ENCODE data around the gene INTS6. TPM values are rescaled to one million over a fixed set of nuclear protein-coding genes. Genes with fewer than 3 reads are reported as not detected.

INTS6 gene
- total and polyA plus RNA-seq, 4 donors, result 9.5 to 57.7 (median 21.1) TPM

DNA sequence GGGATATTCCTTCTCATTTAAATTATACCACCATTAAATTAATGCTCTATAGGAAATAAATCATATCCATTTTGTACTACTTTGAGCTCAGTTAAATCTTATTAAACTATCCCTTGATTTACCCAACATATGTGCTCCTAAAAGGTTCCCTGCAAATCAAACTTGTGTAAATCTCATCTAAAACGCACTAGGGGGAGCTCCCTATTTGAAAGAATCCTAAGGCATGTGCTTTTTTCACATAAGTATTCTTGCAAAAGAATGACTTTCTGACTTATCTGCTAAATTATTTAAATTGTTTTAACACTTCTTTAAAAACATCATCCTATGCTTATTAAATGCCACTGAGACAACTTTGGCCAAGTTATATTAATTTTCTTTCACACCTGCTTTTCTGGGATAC, 7.9 kb downstream of the INTS6 start:
- H3K27me3 ChIP-seq (ENCODE audit: control insufficient read depth in 3 of 3, insufficient read depth in 3 of 3, low read length in 2 of 3), result no peaks in the 10 kb centered on the region
- H3K27ac ChIP-seq (ENCODE audit: low read depth in 1 of 2, low read length in 1 of 2), result no peak overlapping the region
- no peak overlapping the region for H3K9ac ChIP-seq (ENCODE audit: insufficient read depth in 1 of 2, low read length in 2 of 2)
- peak in 2 of 3 donors; percentile 53 to 73 for DNase-seq
- H3K36me3 ChIP-seq (ENCODE audit: control insufficient read depth in 4 of 4, insufficient read depth in 4 of 4, low read length in 4 of 4), result peaks cover 0 to 8% (median 2%) of the 10 kb centered on the region in 4 donors
- WGBS, 2 donors, result 44 to 45% methylated on average over 1 of the region's 1 CpG
- H3K4me1 ChIP-seq (ENCODE audit: control insufficient read depth in 5 of 5, insufficient read depth in 5 of 5, low read length in 5 of 5), result peaks cover 0 to 2% (median 0%) of the 10 kb centered on the region in 5 donors
- H3K9me3 ChIP-seq (ENCODE audit: control insufficient read depth in 4 of 4, insufficient read depth in 3 of 4, low read length in 3 of 4), result no peaks in the 10 kb centered on the region
- no peak overlapping the region for H3K4me3 ChIP-seq
- ATAC-seq (ENCODE audit: insufficient read depth, low FRiP score), result no peak
- TF ChIP-seq, protein P1, sequence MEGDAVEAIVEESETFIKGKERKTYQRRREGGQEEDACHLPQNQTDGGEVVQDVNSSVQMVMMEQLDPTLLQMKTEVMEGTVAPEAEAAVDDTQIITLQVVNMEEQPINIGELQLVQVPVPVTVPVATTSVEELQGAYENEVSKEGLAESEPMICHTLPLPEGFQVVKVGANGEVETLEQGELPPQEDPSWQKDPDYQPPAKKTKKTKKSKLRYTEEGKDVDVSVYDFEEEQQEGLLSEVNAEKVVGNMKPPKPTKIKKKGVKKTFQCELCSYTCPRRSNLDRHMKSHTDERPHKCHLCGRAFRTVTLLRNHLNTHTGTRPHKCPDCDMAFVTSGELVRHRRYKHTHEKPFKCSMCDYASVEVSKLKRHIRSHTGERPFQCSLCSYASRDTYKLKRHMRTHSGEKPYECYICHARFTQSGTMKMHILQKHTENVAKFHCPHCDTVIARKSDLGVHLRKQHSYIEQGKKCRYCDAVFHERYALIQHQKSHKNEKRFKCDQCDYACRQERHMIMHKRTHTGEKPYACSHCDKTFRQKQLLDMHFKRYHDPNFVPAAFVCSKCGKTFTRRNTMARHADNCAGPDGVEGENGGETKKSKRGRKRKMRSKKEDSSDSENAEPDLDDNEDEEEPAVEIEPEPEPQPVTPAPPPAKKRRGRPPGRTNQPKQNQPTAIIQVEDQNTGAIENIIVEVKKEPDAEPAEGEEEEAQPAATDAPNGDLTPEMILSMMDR (IDR thresholded peaks at IDR 0.05; ENCODE audit: control extremely low read depth, extremely low read depth), result no peak

DNA sequence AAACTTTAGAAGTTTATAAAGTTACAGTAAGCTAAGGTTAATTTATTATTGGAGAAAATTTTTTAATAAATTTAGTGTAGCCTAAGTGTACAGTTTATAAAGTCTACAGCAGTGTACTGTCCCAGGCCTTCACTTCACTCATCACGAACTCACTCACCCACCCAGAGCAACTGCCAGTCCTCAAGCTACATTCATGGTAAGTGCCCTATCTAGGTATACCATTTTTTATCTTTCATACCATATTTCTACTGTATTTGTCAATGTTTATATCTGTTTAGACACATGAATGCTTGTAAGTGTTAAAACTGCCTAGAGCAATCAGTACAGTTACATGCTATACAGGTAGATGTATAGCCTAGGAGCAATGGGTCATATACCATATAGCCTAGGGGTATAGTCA, 12.5 kb downstream of the INTS6 start:
- no peaks in the 10 kb centered on the region for H3K36me3 ChIP-seq (ENCODE audit: control insufficient read depth in 4 of 4, insufficient read depth in 4 of 4, low read length in 4 of 4)
- no peak overlapping the region for H3K4me3 ChIP-seq
- H3K27ac ChIP-seq (ENCODE audit: low read depth in 1 of 2, low read length in 1 of 2), result no peak overlapping the region
- DNase-seq (no peak), ATAC-seq (ENCODE audit: insufficient read depth, low FRiP score) (no peak)
- H3K9ac ChIP-seq (ENCODE audit: insufficient read depth in 1 of 2, low read length in 2 of 2), result no peak overlapping the region
- no peaks in the 10 kb centered on the region for H3K27me3 ChIP-seq (ENCODE audit: control insufficient read depth in 3 of 3, insufficient read depth in 3 of 3, low read length in 2 of 3)
- H3K4me1 ChIP-seq (ENCODE audit: control insufficient read depth in 5 of 5, insufficient read depth in 5 of 5, low read length in 5 of 5), result no peaks in the 10 kb centered on the region
- TF ChIP-seq, protein P1 (IDR thresholded peaks at IDR 0.05; ENCODE audit: control extremely low read depth, extremely low read depth), result no peak
- no peaks in the 10 kb centered on the region for H3K9me3 ChIP-seq (ENCODE audit: control insufficient read depth in 4 of 4, insufficient read depth in 3 of 4, low read length in 3 of 4)
- 100% methylated on average over 1 of the region's 1 CpG for WGBS, 2 donors

DNA sequence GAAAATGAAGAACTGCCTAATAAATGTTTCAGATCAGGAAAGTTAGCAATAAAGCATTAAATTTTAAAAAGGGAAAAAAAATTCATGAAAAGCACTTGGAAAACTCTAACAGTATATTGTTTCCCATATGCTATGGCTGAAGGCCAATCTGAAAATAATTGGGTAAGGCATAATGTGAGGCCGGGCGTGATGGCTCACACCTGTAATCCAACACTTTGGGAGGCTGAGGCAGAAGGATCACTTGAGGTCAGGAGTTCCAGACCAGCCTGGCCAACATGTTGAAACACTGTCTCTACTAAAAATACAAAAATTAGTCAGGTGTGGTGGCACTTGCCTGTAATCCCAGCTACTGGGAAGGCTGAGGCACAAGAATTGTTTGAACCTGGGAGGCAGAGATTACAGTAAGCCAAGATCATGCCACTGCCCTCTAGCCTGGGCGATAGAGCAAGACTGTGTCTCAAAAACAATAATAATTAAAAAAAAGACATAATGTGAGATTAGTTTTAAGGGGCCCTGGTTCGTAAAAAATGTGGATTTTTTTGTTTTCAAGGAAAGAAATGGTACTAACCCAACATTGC, 15.2 kb downstream of the INTS6 start:
- 92 to 93% methylated on average over 4 of the region's 4 CpGs for WGBS, 2 donors
- TF ChIP-seq, protein P1 (IDR thresholded peaks at IDR 0.05; ENCODE audit: control extremely low read depth, extremely low read depth), result no peak
- no peak overlapping the region for H3K9ac ChIP-seq (ENCODE audit: insufficient read depth in 1 of 2, low read length in 2 of 2)
- DNase-seq (no peak), ATAC-seq (ENCODE audit: insufficient read depth, low FRiP score) (no peak)
- no peak overlapping the region for H3K4me3 ChIP-seq
- H3K4me1 ChIP-seq (ENCODE audit: control insufficient read depth in 5 of 5, insufficient read depth in 5 of 5, low read length in 5 of 5), result no peaks in the 10 kb centered on the region
- no peaks in the 10 kb centered on the region for H3K36me3 ChIP-seq (ENCODE audit: control insufficient read depth in 4 of 4, insufficient read depth in 4 of 4, low read length in 4 of 4)
- H3K27me3 ChIP-seq (ENCODE audit: control insufficient read depth in 3 of 3, insufficient read depth in 3 of 3, low read length in 2 of 3), result no peaks in the 10 kb centered on the region
- H3K27ac ChIP-seq (ENCODE audit: low read depth in 1 of 2, low read length in 1 of 2), result no peak overlapping the region
- no peaks in the 10 kb centered on the region for H3K9me3 ChIP-seq (ENCODE audit: control insufficient read depth in 4 of 4, insufficient read depth in 3 of 4, low read length in 3 of 4)

All from lung (tissue), 12 donors.